H9 (cell line): ENCODE data around the gene NSD1. TPM values are rescaled to one million over a fixed set of nuclear protein-coding genes. Genes with fewer than 3 reads are reported as not detected.

Source experiments
- DNase-seq: peaks from one replicate; pipeline ENCODE4 v3.0.0-alpha.2; 2017
- H2AFZ ChIP-seq: one replicate; pipeline ENCODE4 v1.6.1; 2013; ENCODE audit warnings: mild to moderate bottlenecking, low read length, control low read depth, moderate library complexity
- H2AK5ac ChIP-seq: 2 replicates; pipeline ENCODE4 v1.6.1; 2013; ENCODE audit warnings: low read length, control low read depth, mixed read lengths; ENCODE audit not compliant: insufficient read length
- H2BK120ac ChIP-seq: one replicate; pipeline ENCODE4 v1.6.1; 2013; ENCODE audit warnings: low read depth, mild to moderate bottlenecking, low read length, control low read depth, inconsistent platforms; ENCODE audit not compliant: poor library complexity, severe bottlenecking
- H2BK12ac ChIP-seq: 2 replicates; pipeline ENCODE4 v1.6.1; 2013; ENCODE audit warnings: low read length, control low read depth, mixed read lengths, low read depth; ENCODE audit not compliant: insufficient read length
- H2BK15ac ChIP-seq: 2 replicates; pipeline ENCODE4 v1.6.1; 2013; ENCODE audit warnings: low read depth, low read length, control low read depth
- H2BK20ac ChIP-seq: one replicate; pipeline ENCODE4 v1.6.1; 2013; ENCODE audit warnings: low read depth, mild to moderate bottlenecking, low read length, control low read depth, inconsistent platforms; ENCODE audit not compliant: poor library complexity, severe bottlenecking
- H2BK5ac ChIP-seq: 2 replicates; pipeline ENCODE4 v1.6.1; 2013; ENCODE audit warnings: low read length, control low read depth, mixed read lengths; ENCODE audit not compliant: insufficient read length
- H3K14ac ChIP-seq: 2 replicates; pipeline ENCODE4 v1.6.1; 2013; ENCODE audit warnings: low read length, control low read depth; ENCODE audit not compliant: insufficient read depth
- H3K18ac ChIP-seq: 2 replicates; pipeline ENCODE4 v1.6.1; 2013; ENCODE audit warnings: low read depth, mild to moderate bottlenecking, mixed read lengths, low read length, control low read depth; ENCODE audit not compliant: insufficient read length
- H3K23ac ChIP-seq: 2 replicates; pipeline ENCODE4 v1.6.1; 2013; ENCODE audit warnings: low read length, control low read depth, mixed read lengths, low read depth; ENCODE audit not compliant: insufficient read length
- H3K23me2 ChIP-seq: 2 replicates; pipeline ENCODE4 v1.6.1; 2013; ENCODE audit warnings: low read depth, mild to moderate bottlenecking, mixed read lengths, low read length, control low read depth; ENCODE audit not compliant: insufficient read length, poor library complexity, severe bottlenecking
- H3K27ac ChIP-seq: 2 replicates; pipeline ENCODE4 v1.5.1; 2013; ENCODE audit warnings: low read length, control low read depth, mixed read lengths, low read depth; ENCODE audit not compliant: insufficient read length
- H3K27me3 ChIP-seq: 2 replicates; pipeline ENCODE4 v1.6.1; 2013; ENCODE audit warnings: low read length, control low read depth, inconsistent platforms; ENCODE audit not compliant: insufficient read depth
- H3K4ac ChIP-seq: 2 replicates; pipeline ENCODE4 v1.6.1; 2013; ENCODE audit warnings: low read depth, mild to moderate bottlenecking, control low read depth, inconsistent platforms, low read length, moderate library complexity
- H3K4me1 ChIP-seq: 2 replicates; pipeline ENCODE4 v1.6.1; 2013; ENCODE audit warnings: low read length, control low read depth, inconsistent platforms; ENCODE audit not compliant: insufficient read depth
- H3K4me2 ChIP-seq: 2 replicates; pipeline ENCODE4 v1.6.1; 2013; ENCODE audit warnings: low read length, control low read depth, mixed read lengths; ENCODE audit not compliant: insufficient read length, insufficient read depth
- H3K56ac ChIP-seq: 2 replicates; pipeline ENCODE4 v1.6.1; 2013; ENCODE audit warnings: low read depth, mild to moderate bottlenecking, mixed read lengths, low read length, control low read depth; ENCODE audit not compliant: insufficient read length
- H3K79me1 ChIP-seq: 2 replicates; pipeline ENCODE4 v1.6.1; 2013; ENCODE audit warnings: low read depth, mild to moderate bottlenecking, moderate library complexity, low read length, control low read depth, inconsistent platforms; ENCODE audit not compliant: insufficient read depth, poor library complexity, severe bottlenecking
- H3K79me2 ChIP-seq: 2 replicates; pipeline ENCODE4 v1.6.1; 2013; ENCODE audit warnings: low read length, control low read depth, inconsistent platforms; ENCODE audit not compliant: insufficient read depth
- H3K9ac ChIP-seq: 2 replicates; pipeline ENCODE4 v1.6.1; 2013; ENCODE audit warnings: low read length, control low read depth, mixed read lengths; ENCODE audit not compliant: insufficient read length; ENCODE audit errors: extremely low read depth
- H3K9me3 ChIP-seq: one replicate; pipeline ENCODE4 v1.6.1; 2013; ENCODE audit warnings: low read depth, low read length, inconsistent platforms; ENCODE audit not compliant: control insufficient read depth
- H3T11ph ChIP-seq: one replicate; pipeline ENCODE4 v1.6.1; 2013; ENCODE audit warnings: mild to moderate bottlenecking, low read length, control low read depth, inconsistent platforms
- H4K20me1 ChIP-seq: one replicate; pipeline ENCODE4 v1.6.1; 2013; ENCODE audit not compliant: control insufficient read depth, insufficient read length, insufficient read depth
- H4K5ac ChIP-seq: 2 replicates; pipeline ENCODE4 v1.6.1; 2013; ENCODE audit warnings: low read depth, mild to moderate bottlenecking, mixed read lengths, low read length, control low read depth; ENCODE audit not compliant: insufficient read length
- H4K8ac ChIP-seq: replicated peaks from 2 replicates; pipeline ENCODE4 v1.6.1; 2013; ENCODE audit warnings: low read length, control low read depth, mixed read lengths, low read depth; ENCODE audit not compliant: insufficient read length
- H4K91ac ChIP-seq: 2 replicates; pipeline ENCODE4 v1.6.1; 2013; ENCODE audit warnings: low read depth, mild to moderate bottlenecking, moderate library complexity, mixed read lengths, low read length, control low read depth; ENCODE audit not compliant: insufficient read length
- H3K27ac Mint-ChIP-seq, 3 experiments: 2 replicates in 2 of 3; 3 replicates in 1 of 3; pipeline ENCODE4 v1.8.0; 2020 to 2021; ENCODE audit warnings: mixed read lengths in 3 of 3, mild to moderate bottlenecking in 1 of 3, moderate library complexity in 1 of 3
- H3K27me3 Mint-ChIP-seq: 2 replicates; pipeline ENCODE4 v1.8.0; 2021; ENCODE audit warnings: low read depth, mild to moderate bottlenecking, moderate library complexity, mixed read lengths
- H3K36me3 Mint-ChIP-seq, 3 experiments: 2 replicates in 2 of 3; 3 replicates in 1 of 3; pipeline ENCODE4 v1.8.0; 2020 to 2021; ENCODE audit warnings: low read depth in 3 of 3, mixed read lengths in 3 of 3; ENCODE audit not compliant: insufficient read depth in 1 of 3
- H3K4me1 Mint-ChIP-seq, 2 experiments: 2 replicates each; pipeline ENCODE4 v1.8.0; 2020; ENCODE audit warnings: mixed read lengths in 2 of 2
- H3K4me3 Mint-ChIP-seq, 2 experiments: 2 replicates in 1 of 2; 3 replicates in 1 of 2; pipeline ENCODE4 v1.8.0; 2020 to 2021; ENCODE audit warnings: mild to moderate bottlenecking in 2 of 2, mixed read lengths in 2 of 2, moderate library complexity in 1 of 2
- H3K9me3 Mint-ChIP-seq, 2 experiments: 2 replicates in 1 of 2; 3 replicates in 1 of 2; pipeline ENCODE4 v1.8.0; 2020; ENCODE audit warnings: mild to moderate bottlenecking in 2 of 2, mixed read lengths in 2 of 2, moderate library complexity in 1 of 2
- CTCF ChIP-seq: fragments of 200-600 bp; sonication (generic); conservative IDR thresholded peaks from 3 replicates; pipeline ENCODE4 v1.8.0; 2021; ENCODE audit warnings: antibody characterized with exemption, mild to moderate bottlenecking
- WGBS: extraction: QIAGEN DNeasy Blood & Tissue Kit; methylation state at CpG from one replicate; pipeline ENCODE4 v1.1.7; 2013; ENCODE audit warnings: missing lambda C conversion rate, low lambda C conversion rate, mixed read lengths; ENCODE audit not compliant: insufficient read length; ENCODE audit errors: extremely low coverage; 5-methylcytosine and 5-hydroxymethylcytosine counted together
- total RNA-seq: library from RNA; stranded (reverse); gene quantifications from 2 replicates; pipeline ENCODE4 v1.2.1, GENCODE V29; 2021

NSD1 gene
- total RNA-seq, 1 experiment from 2014 or later = 213 TPM

- Histone ChIP-seq H3K9ac (no peak overlapping the region), H3K27ac (no peak overlapping the region), H3K9me3 (no peaks in the 10 kb centered on the region), H4K5ac (no peak overlapping the region), H4K20me1 (no peaks in the 10 kb centered on the region), H3K27me3 (no peaks in the 10 kb centered on the region), H2AFZ (no peak overlapping the region), H4K91ac (no peak overlapping the region), H2BK5ac (no peak overlapping the region), H3K4ac (no peak overlapping the region), H2BK15ac (no peak overlapping the region), H2BK20ac (no peak overlapping the region), H3K4me2 (no peak overlapping the region), H3K79me1 (peaks cover 8% of the 10 kb centered on the region), H2BK120ac (no peak overlapping the region), H3K23me2 (no peaks in the 10 kb centered on the region), H4K8ac (no peak overlapping the region), H3K4me1 (no peaks in the 10 kb centered on the region), H3K14ac (no peak overlapping the region), H3K23ac (no peak overlapping the region), H2BK12ac (no peak overlapping the region), H2AK5ac (no peak overlapping the region), H3T11ph (no peak overlapping the region), H3K18ac (no peak overlapping the region), H3K56ac (no peak overlapping the region), H3K79me2 (peaks cover 23% of the 10 kb centered on the region; the same call in 1 of the 2 replicates)
- H3K4me3 Mint-ChIP-seq = no peak overlapping the region
- H3K4me1 Mint-ChIP-seq = no peaks in the 10 kb centered on the region
- no peak for DNase-seq
- no peak overlapping the region for H3K27ac Mint-ChIP-seq
- H3K9me3 Mint-ChIP-seq = no peaks in the 10 kb centered on the region
- no peaks in the 10 kb centered on the region for H3K27me3 Mint-ChIP-seq
- no CpG with 5 or more reads among the region's 1 CpG for WGBS
- no peak for TF ChIP-seq CTCF
- peaks cover 2 to 53% (median 34%) of the 10 kb centered on the region in 3 experiments; a peak in 6 of 7 replicates for H3K36me3 Mint-ChIP-seq
These were observed 93.3 kb downstream of the NSD1 start for GRCh38 chr5:177226860-177227259.
